HepG2 (cell line): ENCODE measurements around the gene FAM124A. TPM values are rescaled to one million over a fixed set of nuclear protein-coding genes. Genes with fewer than 3 reads are reported as not detected.

Source experiments
- ATAC-seq: fragments of 200-7000 bp; cut with Tn5 transposase; 3 replicates; pipeline ENCODE4 v1.9.1; 2020; ENCODE audit warnings: mild to moderate bottlenecking, moderate library complexity
- BruUV-seq: library from RNA; stranded (reverse); fragments of 400-500 nt; replicated peaks from 2 replicates; lab custom pipeline; 2021; lab: Mats Ljungman, UMichigan
- CTCF ChIA-PET: fragments of 300-600 bp; formaldehyde crosslinking; extraction: SDS; loops from one replicate; lab custom pipeline; 2021; ENCODE audit warnings: low total read pairs, inconsistent platforms, low intra/inter-chr PET ratio; lab: Yijun Ruan, JAX
- POLR2A ChIA-PET: fragments of 350-600 bp; sonication (Branson Sonifier 250); formaldehyde crosslinking; loops from one replicate; lab custom pipeline; 2020; ENCODE audit warnings: antibody characterized with exemption, inconsistent platforms; lab: Yijun Ruan, JAX
- DNase-seq: peaks from one replicate; pipeline ENCODE4 v3.0.0-alpha.2; 2015; ENCODE audit warnings: low spot score
- FAIRE-seq: peaks from 3 replicates; lab custom pipeline; 2011; peaks lifted over from hg19 to GRCh38; lab: Jason Lieb, UNC
- H2AFZ ChIP-seq: one replicate; pipeline ENCODE4 v1.6.1; 2011; ENCODE audit warnings: low read length, inconsistent platforms
- H3K27ac ChIP-seq: fragments of 300-600 bp; 3 replicates; pipeline ENCODE4 v1.8.0; 2011; ENCODE audit warnings: mixed run types, mild to moderate bottlenecking, mixed read lengths, low read length, inconsistent platforms; ENCODE audit not compliant: insufficient read depth; ENCODE audit errors: extremely low read length
- H3K27me3 ChIP-seq, 2 experiments: fragments of 200-600 bp in 1 of 2; 2 replicates in 1 of 2; 3 replicates in 1 of 2; pipeline versions ENCODE4 v1.6.0 to v1.8.0; 2011; ENCODE audit warnings: low read length in 2 of 2, mild to moderate bottlenecking in 2 of 2, moderate library complexity in 2 of 2, inconsistent platforms in 1 of 2; ENCODE audit not compliant: insufficient read depth in 2 of 2, control insufficient read depth in 1 of 2
- H3K36me3 ChIP-seq, 2 experiments: fragments of 200-600 bp in 1 of 2; replicated peaks in 1 of 2; 2 replicates in 1 of 2; 3 replicates in 1 of 2; pipeline versions ENCODE4 v1.5.1 to v1.8.0; 2011; ENCODE audit warnings: low read length in 2 of 2, inconsistent platforms in 1 of 2; ENCODE audit not compliant: insufficient read depth in 2 of 2, control insufficient read depth in 1 of 2
- H3K4me1 ChIP-seq: 2 replicates; pipeline ENCODE4 v1.5.1; 2012; ENCODE audit warnings: low read length, inconsistent platforms; ENCODE audit not compliant: insufficient read depth
- H3K4me2 ChIP-seq: 2 replicates; pipeline ENCODE4 v1.6.0; 2011; ENCODE audit warnings: low read depth, low read length, inconsistent platforms
- H3K4me3 ChIP-seq, 3 experiments: fragments of 200-600 bp in 1 of 3; sonication (generic), shearing (Covaris generic) in 1 of 3; replicated peaks in 1 of 3; 2 replicates each; pipeline ENCODE4 v1.5.1; 2011 to 2016; ENCODE audit warnings: low read length in 3 of 3, inconsistent platforms in 2 of 3, low read depth in 2 of 3, mild to moderate bottlenecking in 2 of 3, control low read depth in 1 of 3, mixed read lengths in 1 of 3; ENCODE audit not compliant: insufficient read depth in 1 of 3
- H3K79me2 ChIP-seq: one replicate; pipeline ENCODE4 v1.6.1; 2011; ENCODE audit warnings: low read length, inconsistent platforms; ENCODE audit not compliant: insufficient read depth
- H3K9ac ChIP-seq: 2 replicates; pipeline ENCODE4 v1.6.0; 2011; ENCODE audit warnings: mild to moderate bottlenecking, low read depth, low read length, inconsistent platforms; ENCODE audit not compliant: insufficient read depth
- H3K9me3 ChIP-seq: 2 replicates; pipeline ENCODE4 v1.5.1; 2012; ENCODE audit warnings: mild to moderate bottlenecking, low read length
- H4K20me1 ChIP-seq: 2 replicates; pipeline ENCODE4 v1.6.0; 2011; ENCODE audit warnings: inconsistent platforms, mild to moderate bottlenecking, low read length, moderate library complexity; ENCODE audit not compliant: insufficient read depth
- CREM ChIP-seq, 2 experiments: sonication (generic) in 1 of 2; formaldehyde crosslinking in 1 of 2; IDR thresholded peaks; 2 replicates each; pipeline versions ENCODE4 v1.4.0 to v1.6.1; 2016 to 2020; ENCODE audit warnings: antibody characterized with exemption in 1 of 2, mild to moderate bottlenecking in 1 of 2, missing genetic modification reagents in 1 of 2
- ETV5 ChIP-seq: IDR thresholded peaks from 2 replicates; pipeline ENCODE4 v1.6.1; 2018; ENCODE audit warnings: missing biosample characterization, missing genetic modification reagents, inconsistent platforms, borderline replicate concordance
- MAX ChIP-seq: IDR thresholded peaks from 2 replicates; pipeline ENCODE4 v1.6.1; 2012; ENCODE audit warnings: inconsistent platforms
- PAXIP1 ChIP-seq: sonication (generic); formaldehyde crosslinking; conservative IDR thresholded peaks from 2 replicates; pipeline ENCODE4 v1.4.0; 2020; ENCODE audit warnings: mild to moderate bottlenecking, missing genetic modification reagents, moderate library complexity
- PHB2 ChIP-seq: fragments of 450-650 bp; IDR thresholded peaks from 2 replicates; pipeline ENCODE4 v1.6.1; 2018; ENCODE audit not compliant: partially characterized antibody
- RERE ChIP-seq: IDR thresholded peaks from 2 replicates; pipeline ENCODE4 v1.6.1; 2016; ENCODE audit warnings: low read depth, missing genetic modification reagents, missing compliant biosample characterization
- RXRA ChIP-seq: sonication (generic); formaldehyde crosslinking; IDR thresholded peaks from 2 replicates; pipeline ENCODE4 v1.5.1; 2020; ENCODE audit warnings: missing genetic modification reagents
- SYNCRIP ChIP-seq: fragments of 200-400 bp; formaldehyde crosslinking; IDR thresholded peaks from 2 replicates; pipeline ENCODE4 v1.6.1; 2018; ENCODE audit warnings: mild to moderate bottlenecking, low read depth, low read length; ENCODE audit not compliant: insufficient read depth
- TAF1 ChIP-seq: sonication (generic); formaldehyde crosslinking; IDR thresholded peaks from 2 replicates; pipeline ENCODE4 v1.4.0; 2020; ENCODE audit warnings: missing genetic modification reagents
- TEF ChIP-seq: sonication (generic); formaldehyde crosslinking; IDR thresholded peaks from 2 replicates; pipeline ENCODE4 v1.5.0; 2020; ENCODE audit warnings: missing genetic modification reagents
- ZNF207 ChIP-seq: fragments of 450-650 bp; IDR thresholded peaks from 2 replicates; pipeline ENCODE4 v1.6.1; 2016; ENCODE audit warnings: antibody characterized with exemption, borderline replicate concordance
- WGBS: methylation state at CpG from one replicate; pipeline ENCODE4 v1.1.6; 2017; ENCODE audit warnings: low lambda C conversion rate; 5-methylcytosine and 5-hydroxymethylcytosine counted together
- in situ Hi-C: cut with HindIII; loops from 2 replicates; pipeline ENCODE4 v1.10.0; 2017; ENCODE audit warnings: low pct_unique_long_range_greater_than_20kb; ENCODE audit not compliant: extremely low pct_ligation_motif_present
- intact Hi-C: fragments of 100-400 bp; cut with micrococcal nuclease; formaldehyde crosslinking; loops from one replicate; pipeline ENCODE4 v1.10.0; 2022; ENCODE audit not compliant: unreplicated experiment
- polyA plus RNA-seq, 8 experiments: library from polyadenylated mRNA; depleted of rRNA in 3 of 8; stranded (reverse) in 7 of 8; unstranded in 1 of 8; fragments of >200 nt; fragmentation: Illumina TruSeq in 4 of 8; extraction: Trizol in 4 of 8; gene quantifications; 2 replicates each; pipeline versions ENCODE4 v1.2.1 to v1.2.3, GENCODE V29; 2011 to 2016; ENCODE audit warnings: low read depth in 4 of 8, missing spikeins in 1 of 8, mixed read lengths in 1 of 8; ENCODE audit not compliant: insufficient read depth in 1 of 8
- total RNA-seq, 5 experiments: library from RNA; depleted of rRNA; stranded (reverse); fragments of >200 nt; fragmentation: Illumina TruSeq; extraction: Trizol; gene quantifications; 2 replicates each; pipeline ENCODE4 v1.2.3, GENCODE V29; 2016; ENCODE audit warnings: low read depth in 1 of 5

FAM124A gene
- total and polyA plus RNA-seq, 2 of the 13 experiments (the other 11 are each of a cell fraction or from before 2014, with no cell fraction given): not detected

GRCh38 chr13:51318876-51319275 is 96.7 kb downstream of the FAM124A start:
- Histone ChIP-seq H3K36me3 (no peaks in the 10 kb centered on the region), H3K27me3 (peaks cover 2 to 14% of the 10 kb centered on the region in 2 experiments; a peak in 3 of 5 replicates), H2AFZ (no peak overlapping the region), H3K4me1 (no peaks in the 10 kb centered on the region), H3K9me3 (no peaks in the 10 kb centered on the region), H3K27ac (no peak overlapping the region), H3K4me2 (no peak overlapping the region), H4K20me1 (no peaks in the 10 kb centered on the region; the same call in 1 of the 2 replicates), H3K9ac (no peak overlapping the region), H3K79me2 (no peaks in the 10 kb centered on the region), H3K4me3 (no peak overlapping the region)
- TF ChIP-seq TAF1 (CRISPR knock-in tag): no peak
- TF ChIP-seq SYNCRIP: no peak
- no peak for TF ChIP-seq CREM (IDR thresholded peaks at IDR 0.05)
- no peak for TF ChIP-seq CREM (CRISPR knock-in tag; IDR thresholded peaks at IDR 0.05)
- no peak for TF ChIP-seq ETV5 (CRISPR knock-in tag)
- TF ChIP-seq TEF (CRISPR knock-in tag): no peak
- no peak for TF ChIP-seq ZNF207
- no peak for TF ChIP-seq MAX
- TF ChIP-seq RERE (CRISPR knock-in tag): no peak
- TF ChIP-seq RXRA (CRISPR knock-in tag): no peak
- TF ChIP-seq PAXIP1: no peak
- TF ChIP-seq PHB2: no peak
- DNase-seq (no peak), FAIRE-seq (no peak), ATAC-seq (no peak)
- POLR2A ChIA-PET: no interaction called here
- WGBS: 0% methylated on average over 1 of the region's 3 CpGs
- intact Hi-C loops: loop anchor here (2.0 kb wide), 1 partner anchor 20 kb away; the partner anchor contains the start of gene SERPINE3
- CTCF ChIA-PET: no interaction called here
- in situ Hi-C loops: no loop called here
- no TSS peak for BruUV-seq
